Measurements from ENCODE around the gene DPH6.
"Not testable (repeated sequence)": the region's sequence is repeated elsewhere in the genome, so short reads cannot be mapped to it uniquely, and the experiment has no call there.

Gene DPH6

GRCh38 chr15:35484231-35484945 is 61.6 kb downstream of the DPH6 start:
- DNase-seq = no peak

GRCh38 chr15:35481992-35482391 is 64.0 kb downstream of the DPH6 start:
- no peak for DNase-seq

- no peak for DNase-seq
These were observed 64.9 kb downstream of the DPH6 start for GRCh38 chr15:35481064-35481463.

- DNase-seq = no peak
These were observed 66.5 kb downstream of the DPH6 start for GRCh38 chr15:35479423-35479822.

- no peak for DNase-seq
These were observed 68.4 kb downstream of the DPH6 start for GRCh38 chr15:35477312-35478262.

- DNase-seq = no peak
These were observed 74.9 kb downstream of the DPH6 start for GRCh38 chr15:35471024-35471423.

- no peak for DNase-seq
These were observed 75.5 kb downstream of the DPH6 start for GRCh38 chr15:35470441-35470840.

GRCh38 chr15:35466476-35466875 is 79.5 kb downstream of the DPH6 start:
- DNase-seq = no peak

- DNase-seq = no peak
These were observed 80.2 kb downstream of the DPH6 start for GRCh38 chr15:35465783-35466182.

- DNase-seq = no peak
These were observed 85.3 kb downstream of the DPH6 start for GRCh38 chr15:35460616-35461015.

GRCh38 chr15:35458176-35458856 is 87.6 kb downstream of the DPH6 start:
- no peak for DNase-seq

GRCh38 chr15:35455201-35455600 is 90.8 kb downstream of the DPH6 start:
- no peak for DNase-seq

- no peak for DNase-seq
These were observed 95.5 kb downstream of the DPH6 start for GRCh38 chr15:35450492-35450891.

GRCh38 chr15:35448294-35448693 is 97.7 kb downstream of the DPH6 start:
- no peak for DNase-seq

- no peak for DNase-seq
These were observed 100.1 kb downstream of the DPH6 start for GRCh38 chr15:35445891-35446290.

- DNase-seq = peak; percentile 44
These were observed 101.3 kb downstream of the DPH6 start for GRCh38 chr15:35444557-35445204.

- DNase-seq = no peak
These were observed 102.6 kb downstream of the DPH6 start for GRCh38 chr15:35443376-35443775.

GRCh38 chr15:35442742-35443141 is 103.2 kb downstream of the DPH6 start:
- DNase-seq = no peak

- not testable (repeated sequence) for DNase-seq
These were observed 104.7 kb downstream of the DPH6 start for GRCh38 chr15:35441279-35441678.

- no peak for DNase-seq
These were observed 105.7 kb downstream of the DPH6 start for GRCh38 chr15:35440265-35440664.

- no peak for DNase-seq
These were observed 106.7 kb downstream of the DPH6 start for GRCh38 chr15:35439291-35439690.

- no peak for DNase-seq
These were observed 108.8 kb downstream of the DPH6 start for GRCh38 chr15:35437157-35437556.

- no peak for DNase-seq
These were observed 109.5 kb downstream of the DPH6 start for GRCh38 chr15:35436422-35436821.

All from activated CD4-positive, alpha-beta T cell treated with anti-CD3 and anti-CD28 coated beads, Interleukin-2, Interleukin-6, amounts not matched to agents 100 ng/mL and 50 ng/mL, durations not matched to agents 16 hours and 8 hours (primary cell).